Thyroid gland (tissue), 4 donors: ENCODE measurements around the gene COX18. TPM values are rescaled to one million over a fixed set of nuclear protein-coding genes. Genes with fewer than 3 reads are reported as not detected.
A peak's percentile ranks its signal among the peaks of the same experiment; 100 is the strongest.

Experiments
- DNase-seq, 2 donors: peaks; one replicate each; pipeline ENCODE4 v3.0.0-alpha.2; 2019
- H3K27ac ChIP-seq, 3 donors: fragments of 200-600 bp; sonication (generic); 1 replicate in 2 of 3; 2 replicates in 1 of 3; pipeline ENCODE4 v1.5.1; 2016 to 2019; ENCODE audit warnings: mild to moderate bottlenecking in 1 of 3, moderate library complexity in 1 of 3
- H3K27me3 ChIP-seq: fragments of 200-600 bp; sonication (generic); one replicate; pipeline ENCODE4 v1.5.1; 2019
- H3K36me3 ChIP-seq, 2 donors: fragments of 200-600 bp; sonication (generic); one replicate each; pipeline ENCODE4 v1.5.1; 2016 to 2019
- H3K4me1 ChIP-seq, 2 donors: fragments of 200-600 bp; sonication (generic); one replicate each; pipeline ENCODE4 v1.5.1; 2017 to 2019
- H3K4me3 ChIP-seq, 3 donors: fragments of 200-600 bp; sonication (generic); replicated peaks in 1 of 3; 1 replicate in 2 of 3; 2 replicates in 1 of 3; pipeline ENCODE4 v1.5.1; 2016; ENCODE audit warnings: mild to moderate bottlenecking in 1 of 3
- H3K9me3 ChIP-seq: fragments of 200-600 bp; sonication (generic); one replicate; pipeline ENCODE4 v1.5.1; 2017
- CTCF ChIP-seq, 6 experiments: fragments of 200-600 bp in 3 of 6; fragments of 450-650 bp in 3 of 6; sonication (generic) in 3 of 6; IDR thresholded peaks; one replicate each; pipeline ENCODE4 v1.5.1; 2016 to 2019; ENCODE audit warnings: antibody characterized with exemption in 6 of 6, mild to moderate bottlenecking in 2 of 6, inconsistent platforms in 1 of 6, moderate library complexity in 1 of 6
- POLR2A ChIP-seq, 2 donors: fragments of 450-650 bp; IDR thresholded peaks; one replicate each; pipeline ENCODE4 v1.6.1; 2017; ENCODE audit warnings: antibody characterized with exemption in 2 of 2, mild to moderate bottlenecking in 2 of 2, moderate library complexity in 1 of 2
- WGBS, 2 donors: methylation state at CpG; one replicate each; pipeline ENCODE4 v1.1.5; 2017; 5-methylcytosine and 5-hydroxymethylcytosine counted together
- intact Hi-C: fragments of 100-400 bp; cut with DNase I; formaldehyde crosslinking; loops from one replicate; pipeline ENCODE4 v1.15.1; 2023
- total RNA-seq, 4 donors: library from RNA; depleted of rRNA; stranded (reverse); fragments of >200 nt; gene quantifications; one replicate each; pipeline ENCODE4 v1.2.3, GENCODE V29; 2016

The COX18 gene
- 10 to 100 TPM; 21.2 to 37.2 (median 24.9) TPM for total RNA-seq

- TF ChIP-seq CTCF (IDR thresholded peaks at IDR 0.05) (peak in 1 of 6 experiments; percentile 14), POLR2A (IDR thresholded peaks at IDR 0.05) (peak; percentile 40 to 95)
- no peaks in the 10 kb centered on the region for H3K36me3 ChIP-seq
- intact Hi-C loops = loop anchor here (5.0 kb wide), 1 partner anchor 188 kb away; the partner anchor contains the start of gene ANKRD17
- H3K9me3 ChIP-seq = no peaks in the 10 kb centered on the region
- H3K27me3 ChIP-seq = no peaks in the 10 kb centered on the region
- DNase-seq = peak; percentile 98 to 99
- peak within 1 kb of the TSS; percentile 46 to 96 (median 89) for H3K27ac ChIP-seq
- WGBS, 2 donors = 0% methylated on average over 47 to 48 of the region's 62 CpGs
- H3K4me1 ChIP-seq = peaks cover 0 to 6% of the 10 kb centered on the region in 2 donors
- H3K4me3 ChIP-seq = peak within 1 kb of the TSS; percentile 35 to 91 (median 91)
Observed at GRCh38 chr4:73069338-73070073, at the start of gene COX18. Gene COX18, minus strand, starts transcription at chr4:73069716. Its CDS starts 67 bp downstream, at chr4:73069649.

GRCh38 chr4:73109493-73109892 lies 40.0 kb upstream of the COX18 start:
- no peaks in the 10 kb centered on the region for H3K27me3 ChIP-seq
- TF ChIP-seq CTCF (IDR thresholded peaks at IDR 0.05) (no peak), POLR2A (IDR thresholded peaks at IDR 0.05) (no peak)
- intact Hi-C loops = no loop called here

GRCh38 chr4:73104695-73105094 lies 35.2 kb upstream of the COX18 start:
- Histone ChIP-seq H3K36me3 (peaks cover 12 to 14% of the 10 kb centered on the region in 2 donors), H3K9me3 (no peaks in the 10 kb centered on the region), H3K4me3 (no peak overlapping the region), H3K4me1 (no peaks in the 10 kb centered on the region), H3K27ac (no peak overlapping the region), H3K27me3 (no peaks in the 10 kb centered on the region)
- intact Hi-C loops = no loop called here
- no peak for DNase-seq
- TF ChIP-seq CTCF (IDR thresholded peaks at IDR 0.05) (no peak), POLR2A (IDR thresholded peaks at IDR 0.05) (no peak)
- WGBS, 2 donors = 83 to 95% methylated on average over 5 of the region's 5 CpGs

More at GRCh38 chr4:73109493-73109892, 40.0 kb upstream of the COX18 start:
- no peak for DNase-seq
- peaks cover 11 to 13% of the 10 kb centered on the region in 2 donors for H3K36me3 ChIP-seq
- H3K27ac ChIP-seq = no peak overlapping the region
- 96 to 97% methylated on average over 4 of the region's 4 CpGs for WGBS, 2 donors
- H3K9me3 ChIP-seq = no peaks in the 10 kb centered on the region
- no peak overlapping the region for H3K4me3 ChIP-seq
- H3K4me1 ChIP-seq = no peaks in the 10 kb centered on the region

GRCh38 chr4:73103799-73104503 lies 34.4 kb upstream of the COX18 start:
- Histone ChIP-seq H3K4me3 (no peak overlapping the region), H3K36me3 (peaks cover 12% of the 10 kb centered on the region in 2 donors), H3K9me3 (no peaks in the 10 kb centered on the region), H3K27ac (no peak overlapping the region), H3K4me1 (no peaks in the 10 kb centered on the region), H3K27me3 (no peaks in the 10 kb centered on the region)
- DNase-seq = no peak
- intact Hi-C loops = no loop called here
- WGBS, 2 donors = 86 to 89% methylated on average over 8 of the region's 8 CpGs
- TF ChIP-seq POLR2A (IDR thresholded peaks at IDR 0.05) = no peak
- TF ChIP-seq CTCF (IDR thresholded peaks at IDR 0.05) = no peak

GRCh38 chr4:73099143-73099542 lies 29.6 kb upstream of the COX18 start:
- Histone ChIP-seq H3K27me3 (no peaks in the 10 kb centered on the region), H3K36me3 (peaks cover 26 to 31% of the 10 kb centered on the region in 2 donors), H3K4me3 (no peak overlapping the region), H3K27ac (no peak overlapping the region), H3K9me3 (no peaks in the 10 kb centered on the region), H3K4me1 (no peaks in the 10 kb centered on the region)
- no peak for DNase-seq
- WGBS, 2 donors = 84 to 92% methylated on average over 3 to 7 of the region's 7 CpGs
- no peak for TF ChIP-seq POLR2A (IDR thresholded peaks at IDR 0.05)
- no peak for TF ChIP-seq CTCF (IDR thresholded peaks at IDR 0.05)
- intact Hi-C loops = no loop called here
